KMS-11 (cell line): Measurements from ENCODE around the gene SCN3A.

Experiments
- H2AFZ ChIP-seq: fragments of 200-600 bp; sonication (generic); 2 replicates; pipeline ENCODE4 v1.6.1; 2016; ENCODE audit warnings: antibody characterized with exemption, mixed run types, low read depth
- H3K27ac ChIP-seq: fragments of 200-600 bp; sonication (generic); 2 replicates; pipeline ENCODE4 v1.6.1; 2016; ENCODE audit warnings: mild to moderate bottlenecking, mixed run types
- H3K27me3 ChIP-seq: fragments of 200-600 bp; sonication (generic); 2 replicates; pipeline ENCODE4 v1.6.1; 2017; ENCODE audit warnings: mild to moderate bottlenecking, low read depth, mixed run types, moderate library complexity; ENCODE audit not compliant: insufficient read depth
- H3K36me3 ChIP-seq: fragments of 200-600 bp; sonication (generic); 2 replicates; pipeline ENCODE4 v1.6.1; 2017; ENCODE audit warnings: mild to moderate bottlenecking, mixed run types; ENCODE audit not compliant: insufficient read depth
- H3K4me1 ChIP-seq: fragments of 200-600 bp; sonication (generic); 2 replicates; pipeline ENCODE4 v1.6.1; 2016; ENCODE audit warnings: mild to moderate bottlenecking, low read depth, mixed run types; ENCODE audit not compliant: poor library complexity, severe bottlenecking
- H3K4me2 ChIP-seq: fragments of 200-600 bp; sonication (generic); 2 replicates; pipeline ENCODE4 v1.7.0; 2016; ENCODE audit warnings: mild to moderate bottlenecking, mixed run types
- H3K4me3 ChIP-seq: fragments of 200-600 bp; sonication (generic); IDR thresholded peaks from 2 replicates; pipeline ENCODE4 v1.6.1; 2017; ENCODE audit warnings: low read depth, low read length, mixed read lengths; ENCODE audit not compliant: insufficient read depth
- H3K79me2 ChIP-seq: fragments of 200-600 bp; sonication (generic); 2 replicates; pipeline ENCODE4 v1.6.1; 2016; ENCODE audit warnings: low read depth, mixed run types; ENCODE audit not compliant: insufficient read depth
- H3K9ac ChIP-seq: fragments of 200-600 bp; sonication (generic); 2 replicates; pipeline ENCODE4 v1.6.1; 2016; ENCODE audit warnings: mild to moderate bottlenecking, mixed run types
- H4K20me1 ChIP-seq: fragments of 200-600 bp; sonication (generic); 2 replicates; pipeline ENCODE4 v1.6.1; 2016; ENCODE audit warnings: mild to moderate bottlenecking, mixed run types; ENCODE audit not compliant: insufficient read depth
- CTCF ChIP-seq: fragments of 200-600 bp; sonication (generic); conservative IDR thresholded peaks from 2 replicates; pipeline ENCODE4 v1.6.1; 2017; ENCODE audit warnings: low read depth, mild to moderate bottlenecking, antibody characterized with exemption, low read length, moderate library complexity, mixed read lengths

The SCN3A gene

GRCh38 chr2:165082479-165082878, 121.4 kb downstream of the SCN3A start:
- no peak for TF ChIP-seq CTCF
- H3K27me3 ChIP-seq: no peaks in the 10 kb centered on the region
- H3K4me2 ChIP-seq: no peak overlapping the region
- H3K9ac ChIP-seq: no peak overlapping the region
- no peaks in the 10 kb centered on the region for H4K20me1 ChIP-seq
- H3K36me3 ChIP-seq: no peaks in the 10 kb centered on the region
- no peak overlapping the region for H3K27ac ChIP-seq
- no peaks in the 10 kb centered on the region for H3K79me2 ChIP-seq
- peaks cover 22% of the 10 kb centered on the region for H3K4me1 ChIP-seq
- H2AFZ ChIP-seq: no peak overlapping the region
- H3K4me3 ChIP-seq: no peak overlapping the region

GRCh38 chr2:165081276-165081675, 122.6 kb downstream of the SCN3A start:
- no peak for TF ChIP-seq CTCF
- H4K20me1 ChIP-seq: no peaks in the 10 kb centered on the region
- peaks cover 26% of the 10 kb centered on the region for H3K4me1 ChIP-seq
- H3K79me2 ChIP-seq: no peaks in the 10 kb centered on the region
- H3K36me3 ChIP-seq: no peaks in the 10 kb centered on the region
- H3K4me3 ChIP-seq: no peak overlapping the region
- no peak overlapping the region for H3K9ac ChIP-seq
- no peaks in the 10 kb centered on the region for H3K27me3 ChIP-seq
- H3K4me2 ChIP-seq: no peak overlapping the region
- H2AFZ ChIP-seq: no peak overlapping the region
- no peak overlapping the region for H3K27ac ChIP-seq

GRCh38 chr2:165079432-165079831, 124.4 kb downstream of the SCN3A start:
- H3K36me3 ChIP-seq: no peaks in the 10 kb centered on the region
- H4K20me1 ChIP-seq: no peaks in the 10 kb centered on the region
- no peaks in the 10 kb centered on the region for H3K79me2 ChIP-seq
- peak overlapping the region; percentile 52 for H3K4me2 ChIP-seq
- no peak for TF ChIP-seq CTCF
- peak overlapping the region; percentile 9; the same call in 1 of the 2 replicates for H3K27ac ChIP-seq
- H3K4me3 ChIP-seq: peak overlapping the region; percentile 44
- no peak overlapping the region for H3K9ac ChIP-seq
- H3K4me1 ChIP-seq: peaks cover 26% of the 10 kb centered on the region
- H3K27me3 ChIP-seq: no peaks in the 10 kb centered on the region
- H2AFZ ChIP-seq: peak overlapping the region; percentile 20; the same call in 1 of the 2 replicates

- Histone ChIP-seq H3K27ac (peak overlapping the region; percentile 9; the same call in 1 of the 2 replicates), H3K4me2 (peak overlapping the region; percentile 52), H3K27me3 (no peaks in the 10 kb centered on the region), H4K20me1 (no peaks in the 10 kb centered on the region), H3K4me1 (peaks cover 26% of the 10 kb centered on the region), H2AFZ (peak overlapping the region; percentile 20; the same call in 1 of the 2 replicates), H3K9ac (no peak overlapping the region), H3K4me3 (peak overlapping the region; percentile 44), H3K36me3 (no peaks in the 10 kb centered on the region), H3K79me2 (no peaks in the 10 kb centered on the region)
- TF ChIP-seq CTCF: no peak
Measured at GRCh38 chr2:165078913-165079312, 124.9 kb downstream of the SCN3A start.
